OCI-LY7 (cell line): ENCODE results near the gene ZFX. TPM values are rescaled to one million over a fixed set of nuclear protein-coding genes. Genes with fewer than 3 reads are reported as not detected.

Source experiments
- BruUV-seq: library from RNA; stranded (reverse); fragments of 400-500 nt; replicated peaks from 2 replicates; lab custom pipeline; 2021; lab: Mats Ljungman, UMichigan
- CTCF ChIA-PET: fragments of 300-600 bp; sonication (Branson Sonifier 250); formaldehyde crosslinking; loops from one replicate; lab custom pipeline; 2022; ENCODE audit warnings: antibody characterized with exemption; ENCODE audit not compliant: unreplicated experiment; lab: Charles Lee
- POLR2A ChIA-PET: fragments of 300-600 bp; sonication (Branson Sonifier 250); formaldehyde crosslinking; loops from one replicate; lab custom pipeline; 2022; ENCODE audit warnings: antibody characterized with exemption; lab: Charles Lee
- DNase-seq: peaks from one replicate; pipeline ENCODE4 v3.0.0-alpha.2; 2015; ENCODE audit warnings: low spot score
- H2AFZ ChIP-seq: fragments of 200-600 bp; sonication (generic), shearing (Covaris generic); 2 replicates; pipeline ENCODE4 v1.6.1; 2014; ENCODE audit warnings: mild to moderate bottlenecking, antibody characterized with exemption, low read length, moderate library complexity
- H3K27ac ChIP-seq: fragments of 200-600 bp; sonication (generic); 2 replicates; pipeline ENCODE4 v1.5.1; 2014; ENCODE audit warnings: mixed run types, low read depth, mild to moderate bottlenecking, moderate library complexity, low read length, inconsistent platforms; ENCODE audit not compliant: poor library complexity, severe bottlenecking
- H3K36me3 ChIP-seq: fragments of 200-600 bp; sonication (generic); 2 replicates; pipeline ENCODE4 v1.6.1; 2014; ENCODE audit warnings: mild to moderate bottlenecking, antibody characterized with exemption, low read length, moderate library complexity, mixed read lengths; ENCODE audit not compliant: insufficient read depth
- H3K4me1 ChIP-seq: fragments of 200-600 bp; sonication (generic); 2 replicates; pipeline ENCODE4 v1.5.1; 2014; ENCODE audit warnings: mild to moderate bottlenecking, low read length; ENCODE audit not compliant: insufficient read depth, poor library complexity, severe bottlenecking
- H3K4me2 ChIP-seq: fragments of 200-600 bp; sonication (generic); 2 replicates; pipeline ENCODE4 v1.6.1; 2014; ENCODE audit warnings: mild to moderate bottlenecking, low read length
- H3K4me3 ChIP-seq: fragments of 200-600 bp; sonication (generic); 2 replicates; pipeline ENCODE4 v1.5.1; 2014; ENCODE audit warnings: mild to moderate bottlenecking, low read depth, low read length; ENCODE audit not compliant: poor library complexity, severe bottlenecking
- H3K79me2 ChIP-seq: fragments of 200-600 bp; sonication (generic); 2 replicates; pipeline ENCODE4 v1.6.1; 2016; ENCODE audit warnings: low read depth, mild to moderate bottlenecking, low read length, moderate library complexity, mixed read lengths; ENCODE audit not compliant: insufficient read depth
- H3K9me2 ChIP-seq: fragments of 200-600 bp; sonication (generic); 2 replicates; pipeline ENCODE4 v1.6.1; 2016; ENCODE audit warnings: mild to moderate bottlenecking, low read length, mixed read lengths; ENCODE audit not compliant: insufficient read depth
- H3K9me3 ChIP-seq: fragments of 200-600 bp; sonication (generic); 2 replicates; pipeline ENCODE4 v1.6.1; 2014; ENCODE audit warnings: mild to moderate bottlenecking, mixed run types, low read length, mixed read lengths
- H4K20me1 ChIP-seq: fragments of 200-600 bp; sonication (generic); 2 replicates; pipeline ENCODE4 v1.6.1; 2014; ENCODE audit warnings: mild to moderate bottlenecking, antibody characterized with exemption, low read length, moderate library complexity, mixed read lengths; ENCODE audit not compliant: insufficient read depth
- EZH2phosphoT487 ChIP-seq: fragments of 200-600 bp; sonication (generic); IDR thresholded peaks from 2 replicates; pipeline ENCODE4 v1.6.1; 2018; ENCODE audit warnings: low read depth, borderline replicate concordance, mild to moderate bottlenecking, mixed run types, antibody characterized with exemption, low read length, moderate library complexity, mixed read lengths
- intact Hi-C: fragments of 100-400 bp; cut with micrococcal nuclease; formaldehyde crosslinking; loops from one replicate; pipeline ENCODE4 v1.10.0; 2022; ENCODE audit not compliant: unreplicated experiment
- total RNA-seq, 2 experiments: library from RNA; depleted of rRNA in 1 of 2; stranded (reverse); fragments of >200 nt in 1 of 2; shearing (Covaris generic) in 1 of 2; gene quantifications; 2 replicates each; pipeline ENCODE4 v1.2.3, GENCODE V29; 2014 to 2022
- TF ChIP-seq, protein P1 (sequence below): fragments of 200-600 bp; sonication (generic); conservative IDR thresholded peaks from 2 replicates; pipeline ENCODE4 v1.5.1; 2014; ENCODE audit warnings: mild to moderate bottlenecking, antibody characterized with exemption, low read length, moderate library complexity, mixed read lengths

ZFX gene
- total RNA-seq, 2 experiments from 2014 or later, result 20.0 to 34.8 TPM

DNA sequence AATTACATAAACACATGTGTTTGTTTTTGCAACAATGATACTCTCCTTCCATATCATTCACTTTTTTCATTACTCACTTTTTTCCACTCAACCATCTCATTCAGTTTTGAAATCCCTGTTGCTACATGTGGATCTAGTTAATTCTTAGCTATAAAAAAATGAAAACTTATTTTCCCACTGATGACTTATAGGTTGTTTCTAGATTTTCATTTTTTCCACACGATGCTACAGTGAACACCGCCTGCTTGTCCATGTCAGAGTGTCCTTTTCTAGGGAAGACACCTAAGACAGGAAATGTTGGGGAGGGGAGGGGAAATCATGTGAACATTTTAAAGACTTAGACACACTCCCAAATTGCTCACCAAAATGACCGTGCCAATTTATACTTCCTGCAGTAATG, 94.2 kb downstream of the ZFX start:
- ChIA-PET CTCF (no interaction called here), POLR2A (interaction anchor here (1.0 kb wide), 1 partner anchor 43 kb away, joined by 4 read pairs; no protein-coding TSS in a partner anchor)
- TF ChIP-seq EZH2phosphoT487, result no peak
- TF ChIP-seq, protein P1, sequence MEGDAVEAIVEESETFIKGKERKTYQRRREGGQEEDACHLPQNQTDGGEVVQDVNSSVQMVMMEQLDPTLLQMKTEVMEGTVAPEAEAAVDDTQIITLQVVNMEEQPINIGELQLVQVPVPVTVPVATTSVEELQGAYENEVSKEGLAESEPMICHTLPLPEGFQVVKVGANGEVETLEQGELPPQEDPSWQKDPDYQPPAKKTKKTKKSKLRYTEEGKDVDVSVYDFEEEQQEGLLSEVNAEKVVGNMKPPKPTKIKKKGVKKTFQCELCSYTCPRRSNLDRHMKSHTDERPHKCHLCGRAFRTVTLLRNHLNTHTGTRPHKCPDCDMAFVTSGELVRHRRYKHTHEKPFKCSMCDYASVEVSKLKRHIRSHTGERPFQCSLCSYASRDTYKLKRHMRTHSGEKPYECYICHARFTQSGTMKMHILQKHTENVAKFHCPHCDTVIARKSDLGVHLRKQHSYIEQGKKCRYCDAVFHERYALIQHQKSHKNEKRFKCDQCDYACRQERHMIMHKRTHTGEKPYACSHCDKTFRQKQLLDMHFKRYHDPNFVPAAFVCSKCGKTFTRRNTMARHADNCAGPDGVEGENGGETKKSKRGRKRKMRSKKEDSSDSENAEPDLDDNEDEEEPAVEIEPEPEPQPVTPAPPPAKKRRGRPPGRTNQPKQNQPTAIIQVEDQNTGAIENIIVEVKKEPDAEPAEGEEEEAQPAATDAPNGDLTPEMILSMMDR, result no peak
- Histone ChIP-seq H3K4me3 (no peak overlapping the region), H3K4me1 (peaks cover 26% of the 10 kb centered on the region), H4K20me1 (no peaks in the 10 kb centered on the region), H3K4me2 (peak overlapping the region; percentile 78), H3K79me2 (no peaks in the 10 kb centered on the region), H3K9me3 (no peaks in the 10 kb centered on the region), H3K27ac (peak overlapping the region; percentile 73), H3K36me3 (no peaks in the 10 kb centered on the region), H2AFZ (peak overlapping the region; percentile 98; the same call in 1 of the 2 replicates), H3K9me2 (no peaks in the 10 kb centered on the region)
- intact Hi-C loops, result loop anchor here (2.0 to 5.0 kb wide), 2 partner anchors 93 to 336 kb away; partner anchors contain the start of genes APOO and CXorf58
- no TSS peak for BruUV-seq
- DNase-seq, result no peak

DNA sequence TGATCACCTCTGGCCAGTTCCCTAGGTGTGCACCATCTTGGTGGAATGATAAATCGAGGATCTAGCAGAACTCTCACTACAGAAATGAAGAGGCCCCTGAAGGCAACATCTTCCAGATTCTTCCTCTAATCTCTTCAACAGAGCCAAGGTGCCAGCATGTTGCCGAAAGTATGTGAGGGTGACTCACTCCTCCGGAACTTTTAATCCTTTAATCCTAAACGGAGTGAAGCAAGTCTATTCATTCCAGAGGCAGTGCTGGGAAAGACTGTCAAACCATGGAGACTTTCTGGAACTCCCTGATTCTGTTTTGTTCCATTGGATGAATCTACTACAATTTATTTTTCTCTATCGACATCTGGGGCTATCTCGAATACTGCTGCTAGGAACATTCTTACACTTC, 95.7 kb downstream of the ZFX start:
- no TSS peak for BruUV-seq
- TF ChIP-seq, protein P1, result no peak
- TF ChIP-seq EZH2phosphoT487, result no peak
- Histone ChIP-seq H3K9me2 (no peaks in the 10 kb centered on the region), H3K27ac (no peak overlapping the region), H2AFZ (no peak overlapping the region), H3K4me2 (no peak overlapping the region), H3K9me3 (no peaks in the 10 kb centered on the region), H4K20me1 (no peaks in the 10 kb centered on the region), H3K36me3 (no peaks in the 10 kb centered on the region), H3K79me2 (no peaks in the 10 kb centered on the region), H3K4me3 (no peak overlapping the region), H3K4me1 (peaks cover 26% of the 10 kb centered on the region)
- no peak for DNase-seq
- POLR2A ChIA-PET, result no interaction called here
- intact Hi-C loops, result no loop called here
- CTCF ChIA-PET, result no interaction called here

DNA sequence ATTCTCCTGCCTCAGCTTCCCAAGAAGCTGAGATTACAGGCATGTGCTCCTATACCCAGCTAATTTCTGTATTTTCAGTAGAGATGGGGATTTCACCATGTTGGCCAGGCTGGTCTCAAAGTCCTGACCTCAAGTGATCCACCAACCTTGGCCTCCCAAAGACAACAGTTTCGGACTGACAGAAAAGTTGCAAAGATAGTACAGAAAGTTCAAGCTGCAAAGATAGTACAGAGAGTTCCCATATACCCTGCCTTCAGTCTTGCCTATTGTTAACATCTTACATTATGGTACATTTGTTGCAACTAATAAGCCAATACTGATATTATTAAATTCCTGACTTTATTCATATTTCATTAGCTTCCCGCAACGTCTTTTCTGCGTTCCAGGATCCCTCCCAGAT, 98.5 kb downstream of the ZFX start:
- Histone ChIP-seq H3K79me2 (no peaks in the 10 kb centered on the region), H3K4me2 (no peak overlapping the region), H2AFZ (no peak overlapping the region), H3K9me2 (no peaks in the 10 kb centered on the region), H3K36me3 (no peaks in the 10 kb centered on the region), H3K4me1 (peaks cover 14% of the 10 kb centered on the region), H4K20me1 (no peaks in the 10 kb centered on the region), H3K4me3 (no peak overlapping the region), H3K27ac (no peak overlapping the region), H3K9me3 (no peaks in the 10 kb centered on the region)
- DNase-seq, result no peak
- intact Hi-C loops, result no loop called here
- ChIA-PET CTCF (no interaction called here), POLR2A (interaction anchor here (0.7 kb wide), 1 partner anchor 8 kb away, joined by 5 read pairs; no protein-coding TSS in a partner anchor)
- BruUV-seq, result no TSS peak
- no peak for TF ChIP-seq EZH2phosphoT487
- TF ChIP-seq, protein P1, result no peak
